GM12873 (cell line): ENCODE measurements around the gene SMPD3.

Source experiments
- CTCF ChIP-seq: IDR thresholded peaks from 2 replicates; pipeline ENCODE4 v1.5.1; 2012; ENCODE audit warnings: low read depth, mild to moderate bottlenecking, moderate library complexity, low read length, control low read depth; ENCODE audit not compliant: insufficient read depth; ENCODE audit errors: missing control alignments

SMPD3 gene

DNA sequence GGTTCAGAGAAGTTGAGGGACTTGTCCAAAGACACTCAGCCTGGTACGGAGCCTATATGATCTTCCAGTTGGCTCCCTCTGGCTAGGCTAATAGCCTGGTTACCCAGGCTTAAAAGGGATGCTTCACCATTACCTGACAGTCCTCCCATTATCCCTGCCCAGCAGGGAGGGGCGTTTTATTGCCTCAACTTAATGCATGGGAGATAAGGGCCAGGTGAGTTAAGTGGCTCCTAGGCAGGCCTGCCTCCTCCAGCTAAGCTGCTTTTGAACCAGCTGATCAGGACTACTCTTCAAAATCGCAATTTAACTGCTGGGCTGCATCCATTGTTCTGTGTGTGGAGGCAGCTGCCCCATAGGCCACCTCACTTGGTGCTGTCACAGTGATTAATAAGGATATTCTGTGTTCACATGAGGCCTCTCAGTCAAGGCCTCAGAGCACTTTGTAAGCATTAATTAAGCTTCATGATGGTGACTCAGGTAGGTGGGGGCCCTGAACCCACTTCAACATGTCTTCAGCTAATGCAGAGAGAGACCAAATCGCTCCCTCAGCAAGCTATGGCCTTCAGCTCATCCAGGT lies 27.9 kb downstream of the SMPD3 start:
- TF ChIP-seq CTCF: no peak

DNA sequence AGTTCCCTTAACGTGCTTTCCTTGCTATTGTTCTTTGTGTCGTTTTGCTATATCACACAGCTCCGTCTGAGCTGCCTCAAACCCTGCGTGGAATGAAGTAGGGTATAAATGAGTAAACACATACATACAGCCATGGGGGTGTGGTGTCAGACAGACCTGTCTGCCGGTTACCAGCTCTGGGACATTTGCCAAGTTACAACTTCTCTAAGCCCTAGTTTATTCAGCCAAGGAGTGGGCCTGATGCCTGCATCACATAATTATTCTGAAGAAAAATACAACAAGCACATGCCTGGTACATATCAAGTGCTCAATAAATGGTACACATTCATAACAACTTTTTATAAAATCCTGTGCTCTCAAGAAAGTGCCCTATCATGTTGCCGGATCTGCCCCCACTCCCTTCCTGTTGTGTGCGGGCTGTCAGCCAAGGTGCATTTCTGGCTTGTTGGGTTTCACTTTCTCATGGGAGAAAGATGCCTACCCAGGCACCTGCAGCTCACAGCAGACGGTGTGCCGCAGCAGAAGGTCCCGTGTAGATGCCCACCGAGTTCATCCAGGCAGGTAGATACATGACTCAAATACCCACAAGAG lies 30.5 kb downstream of the SMPD3 start:
- TF ChIP-seq CTCF: no peak

DNA sequence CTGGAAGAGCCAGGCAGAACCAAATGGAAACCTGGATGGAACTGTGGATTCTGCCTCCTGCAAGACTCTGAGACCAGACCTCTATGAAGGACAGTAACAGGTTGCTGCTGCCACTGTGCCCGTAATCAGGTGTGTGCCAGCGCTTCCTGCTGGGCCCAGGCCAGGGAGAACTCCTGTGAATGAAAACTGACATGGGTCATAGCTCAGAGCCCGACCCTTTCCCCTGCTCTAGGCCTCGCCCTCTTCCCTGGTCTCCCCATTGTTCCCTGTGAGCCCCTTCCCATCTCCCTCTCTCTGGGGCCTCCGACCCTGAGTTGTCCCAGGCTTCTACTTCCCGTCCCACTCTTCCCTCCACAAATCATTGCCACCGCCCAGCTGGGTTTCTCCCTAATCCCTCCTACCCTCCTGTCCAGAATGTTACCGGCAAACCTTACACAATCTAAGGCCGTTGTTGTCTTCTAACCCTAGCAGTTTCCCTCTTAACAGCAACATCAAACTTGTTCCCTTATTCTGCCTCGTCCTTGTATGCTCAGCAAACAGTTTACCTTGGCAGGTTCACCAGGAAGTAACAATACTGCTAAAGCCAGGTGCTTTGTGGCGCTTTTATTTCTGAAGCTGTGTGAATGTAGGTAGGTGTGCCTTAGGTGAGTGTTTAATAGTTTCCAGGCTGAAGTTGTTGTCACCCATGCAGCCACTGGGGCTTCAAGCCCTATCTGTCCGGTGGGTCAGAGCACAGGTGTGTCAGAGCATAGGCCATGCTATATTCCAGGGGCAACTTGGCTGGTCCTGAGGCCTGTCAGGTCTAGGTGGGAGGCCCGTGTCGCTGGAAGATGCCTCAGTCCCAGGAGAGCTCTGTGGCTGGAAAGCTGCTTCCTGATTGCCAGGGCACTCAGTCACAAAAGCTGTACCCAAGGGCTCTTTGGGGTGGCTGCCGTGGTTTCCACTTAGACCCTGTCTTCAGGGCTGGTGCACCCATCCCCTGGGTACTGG lies 32.0 kb downstream of the SMPD3 start:
- TF ChIP-seq CTCF: no peak

DNA sequence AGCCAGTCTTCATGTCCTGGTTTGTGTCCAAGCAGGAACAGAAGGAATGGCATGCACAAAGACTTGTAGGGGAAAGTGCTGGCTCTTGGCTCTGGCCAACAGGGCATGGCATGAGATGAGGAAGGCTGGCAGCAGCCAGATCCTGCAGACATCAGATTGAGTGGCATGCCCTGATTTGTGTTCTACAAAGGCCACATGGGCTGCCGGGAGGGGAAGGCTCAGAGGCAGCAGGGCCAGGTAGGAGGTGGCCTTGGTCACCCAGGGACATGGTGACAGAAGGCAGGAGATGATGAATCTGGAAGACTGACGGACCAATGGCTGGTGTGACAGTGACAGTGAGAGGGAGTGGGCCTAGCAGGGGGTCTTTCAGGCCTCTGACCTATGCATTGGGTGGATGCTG lies 33.7 kb downstream of the SMPD3 start:
- TF ChIP-seq CTCF: no peak

DNA sequence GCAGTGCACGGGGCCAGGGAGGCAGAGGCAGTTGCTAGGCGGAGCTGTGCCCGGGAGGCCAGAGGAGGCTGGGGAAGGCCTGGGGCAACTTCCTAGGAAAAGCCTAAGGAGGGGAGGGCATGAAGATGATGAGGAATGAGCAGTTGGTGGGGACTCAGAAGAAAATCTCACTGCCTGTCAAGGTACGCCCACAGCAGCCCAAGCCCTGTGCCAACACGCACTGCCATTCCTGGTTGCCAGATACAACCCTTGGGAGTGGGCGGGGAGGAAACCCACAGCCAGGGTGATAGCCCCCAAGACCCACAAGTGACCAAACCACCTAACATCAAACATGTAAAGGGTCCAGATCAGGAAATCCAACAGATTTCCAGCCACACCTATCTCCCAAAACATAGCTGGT lies 36.2 kb downstream of the SMPD3 start:
- no peak for TF ChIP-seq CTCF

GRCh38 chr16:68411086-68411485 lies 37.2 kb downstream of the SMPD3 start:
- no peak for TF ChIP-seq CTCF

DNA sequence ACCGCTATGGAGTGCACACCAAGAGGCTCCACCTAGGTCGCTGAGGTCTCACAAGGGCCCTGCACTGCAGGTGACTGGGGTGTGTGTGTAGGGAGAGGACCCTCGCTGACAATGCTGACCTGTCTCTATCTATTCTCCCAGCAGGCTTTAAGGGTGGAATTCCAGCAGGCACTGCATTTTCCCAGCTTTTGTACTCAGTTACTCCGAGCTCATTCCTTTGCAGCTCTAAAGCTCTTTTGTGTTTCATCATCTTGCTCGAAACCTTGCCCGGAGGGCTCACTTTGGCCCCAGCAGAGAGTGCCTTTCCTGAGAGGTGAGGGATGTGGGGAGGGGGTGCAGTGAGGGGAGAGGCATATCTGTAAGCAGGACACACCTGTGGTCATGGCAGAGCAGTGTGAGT lies 39.3 kb downstream of the SMPD3 start:
- TF ChIP-seq CTCF: no peak
